WERI-Rb-1 (cell line): ENCODE results near the gene TCP11X1.
"Not testable (repeated sequence)": the region's sequence is repeated elsewhere in the genome, so short reads cannot be mapped to it uniquely, and the experiment has no call there.

Source experiments
- DNase-seq: peaks from one replicate; pipeline ENCODE4 v3.0.0-alpha.2; 2020
- H3K27ac ChIP-seq: fragments of 250-450 bp; sonication (Bioruptor Pico); 2 replicates; pipeline ENCODE4 v1.5.1; 2020; ENCODE audit warnings: mild to moderate bottlenecking, moderate library complexity
- H3K27me3 ChIP-seq: fragments of 250-450 bp; sonication (Bioruptor Pico); 2 replicates; pipeline ENCODE4 v1.5.1; 2021; ENCODE audit warnings: mild to moderate bottlenecking, low read depth, moderate library complexity; ENCODE audit not compliant: insufficient read depth, severe bottlenecking
- H3K36me3 ChIP-seq: fragments of 250-450 bp; sonication (Bioruptor Pico); 2 replicates; pipeline ENCODE4 v1.5.1; 2020; ENCODE audit warnings: mild to moderate bottlenecking, moderate library complexity
- H3K4me3 ChIP-seq: 2 replicates; pipeline ENCODE4 v1.5.1; 2011; ENCODE audit warnings: low read depth, mild to moderate bottlenecking, control low read depth, low read length
- H3K9me3 ChIP-seq: fragments of 250-450 bp; sonication (Bioruptor Pico); 2 replicates; pipeline ENCODE4 v1.5.1; 2021; ENCODE audit warnings: mild to moderate bottlenecking, moderate library complexity; ENCODE audit not compliant: severe bottlenecking
- CTCF ChIP-seq: IDR thresholded peaks from 2 replicates; pipeline ENCODE4 v1.5.1; 2011; ENCODE audit warnings: low read depth, mild to moderate bottlenecking, control low read depth, inconsistent platforms, low read length

TCP11X1 gene

GRCh38 chrX:102214986-102215385, at the start of gene TCP11X1:
TSS of gene TCP11X1 (plus strand) at chrX:102215301.
- H3K36me3 ChIP-seq = not testable (repeated sequence)

GRCh38 chrX:102185967-102186720, 29.0 kb upstream of the TCP11X1 start:
- no peaks in the 10 kb centered on the region for H3K9me3 ChIP-seq
- TF ChIP-seq CTCF = no peak
- no peak for DNase-seq
- H3K27me3 ChIP-seq = peaks cover 2% of the 10 kb centered on the region
- H3K4me3 ChIP-seq = no peak overlapping the region
- no peak overlapping the region for H3K27ac ChIP-seq
- H3K36me3 ChIP-seq = no peaks in the 10 kb centered on the region

More at GRCh38 chrX:102214986-102215385, at the start of gene TCP11X1:
- not testable (repeated sequence) for H3K27me3 ChIP-seq, H3K4me3 ChIP-seq, H3K9me3 ChIP-seq, DNase-seq, H3K27ac ChIP-seq

- H3K27ac ChIP-seq, H3K9me3 ChIP-seq, DNase-seq, H3K36me3 ChIP-seq, H3K4me3 ChIP-seq, H3K27me3 ChIP-seq: not testable (repeated sequence)
These were observed 7.2 kb upstream of the TCP11X1 start for GRCh38 chrX:102207940-102208339.

GRCh38 chrX:102216497-102216896, 1.4 kb downstream of the TCP11X1 start:
- H3K4me3 ChIP-seq, H3K36me3 ChIP-seq, DNase-seq, H3K27me3 ChIP-seq, H3K9me3 ChIP-seq, H3K27ac ChIP-seq: not testable (repeated sequence)

- not testable (repeated sequence) for H3K36me3 ChIP-seq, H3K27me3 ChIP-seq, H3K9me3 ChIP-seq, H3K27ac ChIP-seq, H3K4me3 ChIP-seq
- peak; percentile 1 for DNase-seq
These were observed 20.6 kb downstream of the TCP11X1 start for GRCh38 chrX:102235678-102236077.

- not testable (repeated sequence) for H3K36me3 ChIP-seq, H3K4me3 ChIP-seq, H3K9me3 ChIP-seq, H3K27me3 ChIP-seq, DNase-seq, H3K27ac ChIP-seq
These were observed 25.2 kb downstream of the TCP11X1 start for GRCh38 chrX:102240265-102240664.

- not testable (repeated sequence) for H3K4me3 ChIP-seq, H3K27ac ChIP-seq, H3K9me3 ChIP-seq, H3K36me3 ChIP-seq, DNase-seq, H3K27me3 ChIP-seq
These were observed 31.8 kb downstream of the TCP11X1 start, which contains the start of gene NXF2 for GRCh38 chrX:102246893-102247292. TSS of gene NXF2 (plus strand) at chrX:102247167. CDS start at chrX:102307079, 59,912 bp downstream.

GRCh38 chrX:102272231-102272630, 57.1 kb downstream of the TCP11X1 start:
- not testable (repeated sequence) for H3K27me3 ChIP-seq, H3K9me3 ChIP-seq, H3K27ac ChIP-seq, DNase-seq, H3K36me3 ChIP-seq, H3K4me3 ChIP-seq
